NCI-H146 treated with DMSO at 0.1 percent for 48 hours (cell line): ENCODE data around the gene PPP1R3C.

Experiments used
- DNase-seq: peaks from one replicate; lab custom pipeline; 2025; ENCODE audit not compliant: unreplicated experiment; lab: John Stamatoyannopoulos, UW

PPP1R3C gene

DNA sequence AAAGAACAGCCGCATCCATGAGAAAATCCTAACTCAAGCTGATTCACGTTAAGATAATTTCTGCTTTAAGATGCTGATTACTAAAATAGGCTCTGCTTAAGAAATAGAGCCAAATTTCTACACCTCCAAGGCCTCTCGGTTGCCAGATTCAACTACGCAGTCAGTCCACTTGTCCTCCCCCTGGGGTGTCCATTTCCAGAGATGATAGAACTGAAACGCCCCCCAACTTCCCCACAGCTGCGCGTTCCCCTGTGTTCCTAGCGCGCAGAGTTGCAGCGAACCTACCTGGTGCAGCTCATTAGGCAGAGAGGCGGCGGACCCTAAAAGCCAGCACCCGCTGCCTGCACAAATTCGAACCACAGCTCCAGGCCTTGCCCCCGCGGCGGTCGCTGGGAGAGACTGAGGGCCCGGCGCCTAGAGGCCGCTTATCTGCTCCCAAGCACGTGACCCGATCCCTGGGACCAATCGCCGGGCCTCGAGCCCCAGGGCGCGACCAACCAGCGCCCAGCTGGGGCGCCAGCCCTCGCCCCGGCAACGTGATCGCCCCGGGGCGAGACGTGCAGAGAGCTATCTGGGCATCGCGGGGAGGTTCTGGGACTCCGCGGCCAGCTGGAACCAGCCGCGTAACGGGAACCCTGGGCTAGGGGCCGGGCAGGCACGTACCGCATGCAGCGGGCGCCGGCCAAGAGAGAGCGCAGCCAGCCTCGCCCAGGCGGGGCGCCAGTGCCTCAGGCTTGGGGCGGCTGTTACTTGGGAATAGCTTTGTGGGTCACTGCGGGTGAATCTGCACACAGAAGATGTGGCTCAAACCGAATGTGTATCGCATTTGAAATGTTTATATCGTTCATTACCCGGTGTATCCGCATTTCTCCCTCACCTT lies at the start of gene PPP1R3C:
PPP1R3C (minus strand) TSS at position 401 of the 880 bp plus-strand sequence; CDS start at position 299, 102 bp downstream.
- no peak for DNase-seq

- no peak for DNase-seq
Measured at GRCh38 chr10:91681361-91682276, 48.7 kb upstream of the PPP1R3C start.

DNA sequence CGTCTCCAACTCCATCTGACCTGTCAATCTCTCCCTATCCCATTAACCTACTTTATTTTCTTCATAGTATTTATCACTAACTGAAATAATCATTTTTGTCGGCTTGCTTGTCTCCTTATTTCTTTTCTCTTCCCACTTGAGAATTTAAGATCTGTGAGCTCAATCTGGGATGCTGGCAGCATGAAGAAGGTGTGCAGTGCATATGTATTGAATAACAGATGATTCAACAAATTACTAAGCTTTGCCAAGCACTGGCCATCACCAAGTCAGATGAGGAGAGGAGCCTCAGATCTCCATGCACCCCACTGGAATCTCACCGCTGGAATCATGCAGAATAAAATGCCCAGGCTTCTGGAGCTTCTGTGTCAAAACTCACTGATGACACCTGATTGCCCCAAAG lies 47.6 kb upstream of the PPP1R3C start:
- no peak for DNase-seq

GRCh38 chr10:91679296-91679695 lies 46.4 kb upstream of the PPP1R3C start:
- DNase-seq: no peak

- no peak for DNase-seq
Measured at GRCh38 chr10:91677911-91678310, 45.0 kb upstream of the PPP1R3C start.

- DNase-seq: peak; percentile 52
Measured at GRCh38 chr10:91672021-91672608, 39.2 kb upstream of the PPP1R3C start.

- no peak for DNase-seq
Measured at GRCh38 chr10:91668913-91669312, 36.0 kb upstream of the PPP1R3C start.

DNA sequence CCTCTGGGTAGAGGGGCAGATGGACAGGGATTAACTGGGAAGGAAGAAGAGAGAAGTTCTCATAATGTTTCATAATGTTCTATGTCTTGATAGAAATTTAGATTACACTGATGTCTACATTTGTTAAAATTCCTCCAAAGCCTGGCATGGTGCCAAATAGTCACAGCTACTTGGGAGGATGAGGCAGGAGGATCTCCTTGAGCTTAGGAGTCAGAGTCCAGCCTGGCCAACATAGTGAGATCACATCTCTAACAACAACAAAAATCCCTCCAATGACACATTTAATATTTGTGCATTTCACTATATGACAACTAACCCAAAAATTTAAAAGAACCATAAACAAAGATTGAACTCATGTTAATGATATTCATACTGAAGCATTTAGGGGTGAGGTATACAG lies 33.0 kb upstream of the PPP1R3C start:
- DNase-seq: no peak

- DNase-seq: no peak
Measured at GRCh38 chr10:91664426-91664825, 31.6 kb upstream of the PPP1R3C start.

- DNase-seq: no peak
Measured at GRCh38 chr10:91662993-91663392, 30.1 kb upstream of the PPP1R3C start.

DNA sequence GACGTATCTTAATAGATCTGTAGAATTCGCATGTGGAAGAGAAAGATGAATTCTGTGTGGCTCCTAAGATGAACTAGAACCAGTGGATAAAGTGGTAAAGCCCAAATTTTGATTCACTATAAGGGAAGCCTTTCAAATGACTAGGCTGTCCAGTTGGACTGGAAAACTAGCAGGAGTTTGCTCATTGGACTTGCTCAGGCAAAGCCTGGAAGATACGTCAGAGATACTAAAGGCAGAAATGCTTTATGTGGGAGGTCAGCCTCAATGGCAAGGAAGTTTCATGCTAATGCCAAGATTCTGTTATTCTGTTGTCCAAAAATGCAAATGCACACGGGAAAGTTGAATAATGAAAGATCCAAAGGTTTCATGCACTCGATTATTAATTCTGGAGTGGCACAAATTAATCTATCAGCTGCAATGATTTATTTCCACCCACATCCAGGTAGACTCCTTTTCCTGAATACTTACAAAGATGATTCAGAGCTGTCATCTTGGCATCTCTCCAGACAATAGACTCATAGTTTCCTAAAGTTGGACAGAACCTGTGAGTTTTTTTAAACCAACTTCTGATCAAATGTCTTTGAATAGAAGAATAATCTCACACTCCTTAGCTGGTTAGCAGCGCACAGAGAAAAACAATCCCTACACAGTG lies 20.5 kb upstream of the PPP1R3C start:
- DNase-seq: no peak

- no peak for DNase-seq
Measured at GRCh38 chr10:91652364-91652763, 19.5 kb upstream of the PPP1R3C start.

DNA sequence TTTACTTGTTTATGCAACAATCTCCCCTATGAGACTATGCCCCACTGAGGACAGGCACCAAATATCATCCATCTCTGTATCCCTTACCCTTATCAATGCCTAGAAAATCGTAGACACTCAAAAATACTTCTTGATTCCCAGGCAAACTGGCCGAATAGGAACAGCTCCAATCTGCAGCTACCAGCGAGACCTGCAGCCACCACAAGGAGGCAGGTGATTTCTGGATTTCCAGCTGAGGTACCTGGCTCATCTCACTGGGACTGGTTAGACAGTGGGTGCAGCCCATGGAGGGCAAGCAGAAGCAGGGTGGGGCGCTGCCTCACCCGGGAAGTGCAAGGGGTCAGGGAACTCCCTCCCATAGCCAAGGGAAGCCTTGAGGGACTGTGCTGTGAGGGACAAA lies 10.8 kb upstream of the PPP1R3C start:
- DNase-seq: peak; percentile 22

- no peak for DNase-seq
Measured at GRCh38 chr10:91642831-91643692, 10.2 kb upstream of the PPP1R3C start.

GRCh38 chr10:91636892-91637291 lies 4.0 kb upstream of the PPP1R3C start:
- DNase-seq: no peak

DNA sequence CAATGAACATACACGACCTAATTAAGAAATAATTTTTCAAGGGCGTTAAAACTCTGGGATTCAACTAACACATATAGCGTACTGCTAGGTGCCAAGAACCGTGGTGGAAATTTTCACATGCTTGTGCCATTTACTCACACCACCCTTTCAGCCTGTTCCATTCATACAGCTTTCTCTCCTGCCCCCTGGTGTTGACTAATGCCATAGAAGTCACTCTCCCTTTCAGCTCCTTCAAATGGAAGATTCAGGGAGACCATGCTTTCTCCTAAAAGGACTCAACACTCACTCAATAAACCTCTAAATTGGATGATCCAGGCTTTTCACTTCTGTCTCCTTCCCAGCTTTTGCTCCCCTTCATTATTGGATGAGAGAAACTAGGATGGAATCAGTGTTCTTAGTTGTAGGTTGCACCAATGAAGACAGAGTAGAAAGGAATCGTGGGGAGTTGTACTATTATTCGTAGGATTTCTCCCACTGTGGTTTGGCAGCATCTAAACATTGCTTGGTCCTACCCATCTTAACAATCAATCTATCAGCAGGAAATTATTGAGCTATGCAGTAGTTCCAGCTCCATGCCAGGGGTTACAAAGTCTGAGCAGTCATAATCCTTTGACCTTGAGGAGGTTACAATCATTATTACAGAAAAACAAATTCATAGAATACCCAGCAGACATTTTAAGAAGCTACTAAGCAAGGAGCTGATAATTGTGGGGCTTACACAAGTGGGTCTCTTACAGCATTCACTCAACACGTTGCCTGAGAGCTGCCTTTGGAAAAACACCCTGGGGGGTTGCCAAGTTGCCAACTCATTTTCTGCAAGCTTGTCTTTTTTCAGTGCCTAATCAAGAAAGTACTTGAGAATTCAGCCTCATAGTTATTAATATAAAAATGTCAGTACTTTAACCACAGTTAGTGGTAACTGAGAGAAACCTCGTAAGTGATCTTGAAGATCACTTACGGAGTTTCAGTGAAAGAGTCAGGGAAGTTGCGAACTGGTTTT lies 2.8 kb upstream of the PPP1R3C start:
- peak; percentile 79 for DNase-seq

DNA sequence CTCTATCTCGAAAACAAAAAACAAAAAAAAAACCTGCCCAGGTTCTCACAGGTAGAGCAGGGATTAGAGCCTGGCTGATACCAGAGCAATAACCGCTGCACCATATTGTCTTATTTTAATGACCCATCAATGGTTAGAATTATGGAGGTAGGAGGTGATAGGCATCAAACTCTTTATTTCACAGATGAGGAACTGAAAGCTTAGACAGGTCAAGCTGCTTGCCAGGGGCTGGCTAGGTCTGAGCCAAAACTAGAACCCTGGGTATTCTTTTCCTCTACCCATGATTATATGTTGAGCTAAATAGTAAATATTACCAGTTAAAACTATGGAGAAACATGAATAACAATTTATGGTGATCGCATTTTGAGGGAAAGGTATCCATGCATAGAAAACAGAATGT lies 2.0 kb upstream of the PPP1R3C start:
- DNase-seq: no peak

- DNase-seq: no peak
Measured at GRCh38 chr10:91634246-91634645, 1.4 kb upstream of the PPP1R3C start.

- no peak for DNase-seq
Measured at GRCh38 chr10:91630625-91631024, 2.2 kb downstream of the PPP1R3C start.
